NCI-H2227 (cell line): ENCODE results near the gene IKZF1.

Experiments used
- DNase-seq: peaks from one replicate; lab custom pipeline; 2025; ENCODE audit not compliant: unreplicated experiment; lab: John Stamatoyannopoulos, UW

IKZF1 gene

DNA sequence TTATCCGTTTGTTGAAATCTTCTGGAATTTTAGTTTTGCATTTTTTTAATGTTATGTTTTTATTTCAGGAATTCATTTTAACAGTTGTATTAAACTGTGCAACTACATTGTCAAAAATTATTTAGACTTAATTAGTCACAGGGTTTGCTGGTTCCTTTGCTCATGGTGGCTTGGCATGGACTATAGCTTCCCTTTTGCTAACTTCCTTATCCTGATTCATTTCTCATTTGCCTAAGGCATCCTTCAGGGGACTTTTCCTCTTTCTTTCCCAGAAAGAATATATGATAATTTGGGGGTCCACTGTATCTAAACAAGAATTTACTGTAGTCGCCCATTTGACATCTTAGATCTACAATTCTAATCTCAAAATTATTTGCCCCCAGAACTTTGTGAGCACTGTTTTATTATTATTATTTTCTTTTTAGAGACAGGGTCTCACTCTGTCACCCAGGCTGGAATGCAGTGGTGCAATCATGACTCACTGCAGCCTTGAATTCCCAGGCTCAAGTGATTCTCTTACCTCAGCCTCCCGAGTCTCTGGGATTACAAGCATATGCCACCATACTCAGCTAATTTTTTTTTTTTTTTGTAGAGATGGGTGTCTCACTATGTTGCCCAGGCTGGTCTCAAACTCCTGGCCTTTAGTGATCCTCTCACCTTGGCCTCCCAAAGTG is 131.8 kb downstream of the IKZF1 start:
- DNase-seq, result no peak

DNA sequence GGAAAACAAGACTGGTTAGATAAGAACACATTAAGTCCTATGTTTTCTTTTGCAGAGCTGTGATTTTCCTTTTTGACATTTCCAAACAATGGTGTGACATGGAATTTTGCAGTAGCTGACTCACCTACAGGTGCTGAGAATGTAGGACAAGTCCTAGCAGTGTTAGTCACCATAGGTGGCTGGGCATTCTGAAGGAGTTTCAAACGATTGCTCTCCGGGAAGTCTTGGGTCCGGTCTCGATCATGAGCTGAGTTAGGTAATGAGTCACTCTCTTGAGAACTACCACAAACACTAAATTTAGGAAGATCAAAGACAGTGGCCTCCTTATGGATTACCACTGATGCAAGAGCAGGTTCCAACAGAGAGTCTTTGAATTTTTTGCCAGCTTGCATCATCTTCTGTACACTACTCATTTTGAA is 142.0 kb downstream of the IKZF1 start:
- no peak for DNase-seq

DNA sequence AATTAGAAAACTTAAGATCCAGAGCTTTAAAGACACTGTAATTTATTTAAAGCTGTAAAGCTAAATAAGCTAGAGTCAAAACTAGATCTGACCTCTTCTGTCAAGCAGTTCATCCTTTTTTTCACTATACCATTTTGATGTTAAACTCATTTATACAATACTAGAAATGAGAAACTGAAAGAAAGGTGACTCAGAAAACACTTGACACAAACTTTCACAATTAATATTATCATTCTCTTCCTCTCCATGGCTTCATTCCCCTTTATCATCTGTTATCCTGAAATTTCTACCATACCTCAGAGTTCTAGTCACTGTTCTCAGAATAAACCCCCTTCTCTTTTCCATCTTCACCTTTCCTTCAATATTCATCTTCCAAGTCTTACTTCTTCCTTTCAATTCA is 144.3 kb downstream of the IKZF1 start:
- DNase-seq, result no peak

- peak; percentile 15 for DNase-seq
These were observed 145.0 kb downstream of the IKZF1 start for GRCh38 chr7:50449501-50449880.

- peak; percentile 89 for DNase-seq
These were observed 145.5 kb downstream of the IKZF1 start, which contains the start of gene FIGNL1 for GRCh38 chr7:50449881-50450589. Gene FIGNL1 (minus strand): TSS chr7:50450350. CDS start chr7:50447287, 3,063 bp downstream.

- peak; percentile 18 for DNase-seq
These were observed 146.1 kb downstream of the IKZF1 start for GRCh38 chr7:50450590-50451032.
